HG03571 (cell line): ENCODE measurements around the gene GANAB.
"Not testable (repeated sequence)": the region's sequence is repeated elsewhere in the genome, so short reads cannot be mapped to it uniquely, and the experiment has no call there.

Source experiments
- ATAC-seq: cut with Tn5 transposase; IDR thresholded peaks from one replicate; pipeline ENCODE4 v1.9.1; 2021; ENCODE audit not compliant: unreplicated experiment

The GANAB gene

GRCh38 chr11:62621567-62622470 lies 24.6 kb downstream of the GANAB start, which contains the start of gene B3GAT3:
TSS of gene B3GAT3 (minus strand) at chr11:62621986. CDS start at chr11:62621947, 39 bp downstream.
- ATAC-seq: peak; percentile 90

- no peak for ATAC-seq
These were observed 25.3 kb downstream of the GANAB start for GRCh38 chr11:62621027-62621566.

- not testable (repeated sequence) for ATAC-seq
These were observed 29.5 kb downstream of the GANAB start for GRCh38 chr11:62616957-62617356.

- no peak for ATAC-seq
These were observed 30.9 kb downstream of the GANAB start for GRCh38 chr11:62615521-62615920.

GRCh38 chr11:62614275-62614674 lies 32.1 kb downstream of the GANAB start:
- no peak for ATAC-seq

- ATAC-seq: no peak
These were observed 33.1 kb downstream of the GANAB start for GRCh38 chr11:62613291-62613778.

- peak; percentile 67 for ATAC-seq
These were observed 33.8 kb downstream of the GANAB start, which contains the start of the genes EML3 and ROM1 for GRCh38 chr11:62612366-62613290. TSS of gene EML3 (minus strand) at chr11:62612775. CDS start at chr11:62612457, 318 bp downstream. TSS of gene ROM1 (plus strand) at chr11:62613257. CDS start at chr11:62613282, 25 bp downstream.

- no peak for ATAC-seq
These were observed 34.6 kb downstream of the GANAB start for GRCh38 chr11:62611705-62612365.

- no peak for ATAC-seq
These were observed 35.4 kb downstream of the GANAB start for GRCh38 chr11:62610814-62611704.

GRCh38 chr11:62610403-62610802 lies 36.0 kb downstream of the GANAB start:
- no peak for ATAC-seq

GRCh38 chr11:62608776-62609175 lies 37.6 kb downstream of the GANAB start:
- ATAC-seq: no peak

- no peak for ATAC-seq
These were observed 38.7 kb downstream of the GANAB start for GRCh38 chr11:62607714-62608113.

GRCh38 chr11:62605902-62606301 lies 40.5 kb downstream of the GANAB start:
- no peak for ATAC-seq

GRCh38 chr11:62605467-62605866 lies 40.9 kb downstream of the GANAB start:
- no peak for ATAC-seq

GRCh38 chr11:62604460-62605120 lies 41.8 kb downstream of the GANAB start:
- no peak for ATAC-seq

- ATAC-seq: no peak
These were observed 42.6 kb downstream of the GANAB start for GRCh38 chr11:62603776-62604299.

GRCh38 chr11:62603072-62603408 lies 43.4 kb downstream of the GANAB start:
- no peak for ATAC-seq

- no peak for ATAC-seq
These were observed 44.0 kb downstream of the GANAB start for GRCh38 chr11:62602141-62603071.
